H1 (cell line): ENCODE measurements around the gene BRINP3. TPM values are rescaled to one million over a fixed set of nuclear protein-coding genes. Genes with fewer than 3 reads are reported as not detected.

Source experiments
- CTCF ChIA-PET: fragments of 300-600 bp; sonication (Branson Sonifier 250); formaldehyde crosslinking; loops from one replicate; lab custom pipeline; 2021; ENCODE audit not compliant: partially characterized antibody; lab: Charles Lee
- POLR2A ChIA-PET: fragments of 300-600 bp; sonication (Branson Sonifier 250); formaldehyde crosslinking; loops from one replicate; lab custom pipeline; 2021; ENCODE audit warnings: inconsistent platforms; ENCODE audit not compliant: partially characterized antibody; lab: Charles Lee
- DNase-seq, 2 experiments: peaks; one replicate each; pipeline versions ENCODE4 v3.0.0 to v3.0.0-alpha.2; 2010 to 2022; ENCODE audit warnings: low spot score in 2 of 2, low read depth in 1 of 2, mixed read lengths in 1 of 2
- FAIRE-seq: peaks from 2 replicates; lab custom pipeline; 2011; peaks lifted over from hg19 to GRCh38; lab: Jason Lieb, UNC
- H2AFZ ChIP-seq: 2 replicates; pipeline ENCODE4 v1.8.1; 2012; ENCODE audit warnings: low read length, inconsistent platforms
- H2AK5ac ChIP-seq: 2 replicates; pipeline ENCODE4 v1.6.1; 2013; ENCODE audit warnings: low read depth, low read length
- H2BK120ac ChIP-seq: replicated peaks from 2 replicates; pipeline ENCODE3; 2013; ENCODE audit warnings: low read depth, low read length, inconsistent platforms
- H2BK12ac ChIP-seq: 2 replicates; pipeline ENCODE4 v1.6.1; 2013; ENCODE audit warnings: low read depth, low read length
- H2BK15ac ChIP-seq: 2 replicates; pipeline ENCODE4 v1.6.1; 2013; ENCODE audit warnings: low read length
- H2BK20ac ChIP-seq: 2 replicates; pipeline ENCODE4 v1.6.1; 2013; ENCODE audit warnings: low read length
- H2BK5ac ChIP-seq: 2 replicates; pipeline ENCODE4 v1.6.1; 2013; ENCODE audit warnings: low read depth, low read length
- H3K14ac ChIP-seq: 2 replicates; pipeline ENCODE4 v1.6.1; 2013; ENCODE audit warnings: inconsistent platforms; ENCODE audit not compliant: insufficient read length
- H3K18ac ChIP-seq: 2 replicates; pipeline ENCODE4 v1.6.1; 2013; ENCODE audit warnings: low read length; ENCODE audit errors: extremely low read depth
- H3K23ac ChIP-seq: 2 replicates; pipeline ENCODE4 v1.6.1; 2013; ENCODE audit warnings: inconsistent platforms; ENCODE audit not compliant: insufficient read length
- H3K23me2 ChIP-seq: 2 replicates; pipeline ENCODE4 v1.6.1; 2013; ENCODE audit warnings: low read depth, low read length
- H3K27ac ChIP-seq: 2 replicates; pipeline ENCODE4 v1.6.1; 2011; ENCODE audit warnings: low read depth, low read length, inconsistent platforms
- H3K27me3 ChIP-seq, 4 experiments: replicated peaks in 1 of 4; 1 replicate in 1 of 4; 2 replicates in 3 of 4; pipeline versions ENCODE4 v1.6.1 to v1.8.1; 2011 to 2013; ENCODE audit warnings: low read length in 3 of 4, mild to moderate bottlenecking in 3 of 4, inconsistent platforms in 2 of 4, mixed read lengths in 2 of 4, moderate library complexity in 1 of 4; ENCODE audit not compliant: control insufficient read depth in 3 of 4, insufficient read depth in 3 of 4; ENCODE audit errors: extremely low read depth in 1 of 4
- H3K36me3 ChIP-seq, 4 experiments: 2 replicates each; pipeline versions ENCODE4 v1.6.1 to v1.8.1; 2011 to 2013; ENCODE audit warnings: mild to moderate bottlenecking in 4 of 4, low read length in 3 of 4, moderate library complexity in 2 of 4, control low read depth in 1 of 4, inconsistent platforms in 1 of 4; ENCODE audit not compliant: insufficient read depth in 4 of 4, control insufficient read depth in 2 of 4
- H3K4ac ChIP-seq: replicated peaks from 2 replicates; pipeline ENCODE3; 2013; ENCODE audit warnings: low read length, low read depth, mixed read lengths, inconsistent platforms; ENCODE audit not compliant: insufficient read length
- H3K4me1 ChIP-seq, 4 experiments: replicated peaks in 1 of 4; 1 replicate in 1 of 4; 2 replicates in 3 of 4; pipeline versions ENCODE4 v1.6.1 to v1.8.1; 2011 to 2013; ENCODE audit warnings: low read length in 3 of 4, inconsistent platforms in 2 of 4, mixed read lengths in 1 of 4; ENCODE audit not compliant: insufficient read depth in 4 of 4, control insufficient read depth in 3 of 4
- H3K4me2 ChIP-seq, 2 experiments: 2 replicates each; pipeline versions ENCODE4 v1.6.1 to v1.8.1; 2011 to 2013; ENCODE audit warnings: low read depth in 2 of 2, low read length in 2 of 2, control low read depth in 1 of 2, inconsistent platforms in 1 of 2, mild to moderate bottlenecking in 1 of 2; ENCODE audit not compliant: insufficient read depth in 1 of 2
- H3K4me3 ChIP-seq, 4 experiments: fragments of 200-600, 300-600 bp in 1 of 4; sonication (generic), shearing (Covaris generic), sonication (Bioruptor Twin) in 1 of 4; 2 replicates each; pipeline versions ENCODE4 v1.5.1 to v1.8.1; 2011 to 2016; ENCODE audit warnings: low read length in 4 of 4, low read depth in 3 of 4, control low read depth in 2 of 4, inconsistent platforms in 2 of 4, mild to moderate bottlenecking in 2 of 4, mixed read lengths in 1 of 4, moderate library complexity in 1 of 4; ENCODE audit not compliant: insufficient read depth in 2 of 4; ENCODE audit errors: extremely low read depth in 1 of 4
- H3K56ac ChIP-seq: replicated peaks from 2 replicates; pipeline ENCODE3; 2013; ENCODE audit warnings: low read depth, mild to moderate bottlenecking, mixed read lengths, low read length, inconsistent platforms; ENCODE audit not compliant: insufficient read length
- H3K79me1 ChIP-seq: 2 replicates; pipeline ENCODE4 v1.6.1; 2013; ENCODE audit warnings: low read depth, low read length, control low read depth
- H3K79me2 ChIP-seq, 2 experiments: 2 replicates each; pipeline versions ENCODE4 v1.6.1 to v1.8.1; 2012 to 2013; ENCODE audit warnings: low read length in 2 of 2, mild to moderate bottlenecking in 2 of 2, inconsistent platforms in 1 of 2; ENCODE audit not compliant: insufficient read depth in 2 of 2, control insufficient read depth in 1 of 2
- H3K9ac ChIP-seq, 4 experiments: replicated peaks in 1 of 4; 1 replicate in 1 of 4; 2 replicates in 3 of 4; pipeline versions ENCODE4 v1.6.1 to v1.8.1; 2011 to 2013; ENCODE audit warnings: low read depth in 3 of 4, low read length in 3 of 4, control low read depth in 2 of 4, mild to moderate bottlenecking in 2 of 4, moderate library complexity in 2 of 4, inconsistent platforms in 1 of 4; ENCODE audit errors: extremely low read depth in 1 of 4
- H3K9me3 ChIP-seq, 2 experiments: 2 replicates each; pipeline versions ENCODE4 v1.6.1 to v1.8.1; 2012 to 2013; ENCODE audit warnings: mild to moderate bottlenecking in 2 of 2, moderate library complexity in 2 of 2, control low read depth in 1 of 2, inconsistent platforms in 1 of 2, low read depth in 1 of 2, low read length in 1 of 2, mixed read lengths in 1 of 2; ENCODE audit not compliant: insufficient read depth in 2 of 2
- H4K20me1 ChIP-seq, 2 experiments: replicated peaks in 1 of 2; 2 replicates each; pipeline versions ENCODE3 to v1.8.1; 2011 to 2013; ENCODE audit warnings: inconsistent platforms in 2 of 2, low read length in 2 of 2, mild to moderate bottlenecking in 1 of 2; ENCODE audit not compliant: insufficient read depth in 2 of 2, control insufficient read depth in 1 of 2
- H4K5ac ChIP-seq: 2 replicates; pipeline ENCODE4 v1.6.1; 2013; ENCODE audit warnings: low read length, low read depth, mixed read lengths, inconsistent platforms; ENCODE audit not compliant: insufficient read length
- H4K8ac ChIP-seq: 2 replicates; pipeline ENCODE4 v1.8.0; 2013; ENCODE audit warnings: mild to moderate bottlenecking, moderate library complexity, low read length, inconsistent platforms; ENCODE audit not compliant: insufficient read depth; ENCODE audit errors: extremely low read depth
- H4K91ac ChIP-seq: replicated peaks from 2 replicates; pipeline ENCODE3; 2013; ENCODE audit warnings: low read length, mixed read lengths, inconsistent platforms; ENCODE audit not compliant: insufficient read length
- CBX8 ChIP-seq: fragments of 300-800, 300-1000 bp; sonication (generic); IDR thresholded peaks from 2 replicates; pipeline ENCODE4 v1.7.1; 2016; ENCODE audit warnings: low read depth, low read length, borderline replicate concordance
- JUND ChIP-seq: IDR thresholded peaks from 2 replicates; pipeline ENCODE4 v1.6.1; 2011; ENCODE audit warnings: mild to moderate bottlenecking, improper control_type of control experiment, low read length
- WGBS, 2 experiments: shearing (Covaris generic) in 1 of 2; methylation state at CpG; one replicate each; pipeline versions ENCODE4 v1.1.6 to v1.1.7; 2013 to 2015; ENCODE audit warnings: low lambda C conversion rate in 2 of 2, mixed read lengths in 2 of 2, inconsistent platforms in 1 of 2, low coverage in 1 of 2, missing lambda C conversion rate in 1 of 2; ENCODE audit not compliant: insufficient replicate concordance in 2 of 2, insufficient coverage in 1 of 2, insufficient read length in 1 of 2; ENCODE audit errors: extremely low coverage in 1 of 2, missing lambda C conversion rate in 1 of 2; 5-methylcytosine and 5-hydroxymethylcytosine counted together
- polyA plus RNA-seq, 7 experiments: library from polyadenylated mRNA; depleted of rRNA in 3 of 7; stranded (reverse) in 5 of 7; unstranded in 2 of 7; fragments of >200 nt in 5 of 7; fragments of 200-250 nt in 2 of 7; gene quantifications; 1 replicate in 5 of 7; 2 replicates in 1 of 7; 4 replicates in 1 of 7; pipeline versions ENCODE4 v1.2.1 to v1.2.3, GENCODE V29; 2011 to 2013; ENCODE audit warnings: missing spikeins in 2 of 7, mixed read lengths in 2 of 7
- total RNA-seq: library from RNA; stranded (reverse); fragmentation: NEBNext Ultra II Directional; extraction: Animal tissue kit (Norgen Biotek cat#: 25700); gene quantifications from 2 replicates; pipeline ENCODE4 v1.2.1, GENCODE V29; 2021
- TF ChIP-seq, protein P1 (sequence below): IDR thresholded peaks from 2 replicates; pipeline ENCODE4 v1.6.1; 2012; ENCODE audit warnings: inconsistent platforms

BRINP3 gene
- total and polyA plus RNA-seq, 2 of the 8 experiments (the other 6 are each of a cell fraction or from before 2014, with no cell fraction given): not detected

DNA sequence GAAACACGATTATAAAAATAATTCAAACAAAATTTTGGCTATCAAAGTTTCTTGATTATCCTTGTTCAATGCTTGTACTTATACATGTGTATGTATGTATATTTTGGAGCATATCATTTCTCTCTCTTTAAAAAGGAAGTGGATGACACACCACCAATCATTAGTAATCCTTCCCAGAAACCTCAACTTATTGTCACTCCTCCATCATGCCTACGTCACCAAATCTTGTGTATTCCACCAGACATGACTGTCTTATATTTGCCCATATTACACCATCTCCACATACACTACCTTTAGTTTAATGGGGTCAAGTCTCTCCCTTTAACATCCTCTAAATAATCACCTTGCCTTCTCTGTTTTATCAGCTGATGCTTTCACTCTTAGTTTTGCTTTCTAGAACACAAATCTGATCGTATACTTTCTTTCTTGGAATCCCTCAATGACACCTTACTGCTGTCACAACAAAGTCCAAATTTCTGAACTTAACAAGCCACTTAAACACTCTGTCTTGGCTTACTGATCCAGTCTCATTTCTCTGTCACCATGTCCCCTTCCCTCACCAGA, 124.0 kb downstream of the BRINP3 start:
- CTCF ChIA-PET: interaction anchor here (0.8 kb wide), 1 partner anchor 57 kb away, joined by 3 read pairs; no protein-coding TSS in a partner anchor
- no peak overlapping the region for H3K9ac ChIP-seq
- no peaks in the 10 kb centered on the region for H3K4me1 ChIP-seq
- no peak overlapping the region for H3K23ac ChIP-seq
- DNase-seq (no peak), FAIRE-seq (no peak)
- no peak overlapping the region for H2BK120ac ChIP-seq
- 0 out of 2 replicates have a peak overlapping the region, but pooled peaks have one; percentile 53 for H2AFZ ChIP-seq
- no peak overlapping the region for H3K27ac ChIP-seq
- H4K20me1 ChIP-seq: no peaks in the 10 kb centered on the region
- H3K79me1 ChIP-seq: no peaks in the 10 kb centered on the region
- TF ChIP-seq, protein P1, sequence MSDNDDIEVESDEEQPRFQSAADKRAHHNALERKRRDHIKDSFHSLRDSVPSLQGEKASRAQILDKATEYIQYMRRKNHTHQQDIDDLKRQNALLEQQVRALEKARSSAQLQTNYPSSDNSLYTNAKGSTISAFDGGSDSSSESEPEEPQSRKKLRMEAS: no peak
- TF ChIP-seq JUND (no peak), CBX8 (no peak)
- TF ChIP-seq, all 59 proteins: peak for 0
- no peak overlapping the region for H3K4me3 ChIP-seq
- no peak overlapping the region for H2BK20ac ChIP-seq
- H4K8ac ChIP-seq: no peak overlapping the region
- no peak overlapping the region for H2BK15ac ChIP-seq
- H4K91ac ChIP-seq: no peak overlapping the region
- H3K14ac ChIP-seq: no peak overlapping the region
- H3K18ac ChIP-seq: no peak overlapping the region
- 95% methylated on average over 3 of the region's 3 CpGs; no CpG with 5 or more reads in 1 of the 2 experiments for WGBS, 2 experiments
- no peaks in the 10 kb centered on the region for H3K27me3 ChIP-seq
- POLR2A ChIA-PET: no interaction called here
- no peaks in the 10 kb centered on the region for H3K9me3 ChIP-seq
- H3K36me3 ChIP-seq: no peaks in the 10 kb centered on the region
- no peak overlapping the region for H2AK5ac ChIP-seq
- no peak overlapping the region for H3K4ac ChIP-seq
- H2BK12ac ChIP-seq: no peak overlapping the region
- H3K79me2 ChIP-seq: no peaks in the 10 kb centered on the region
- no peak overlapping the region for H2BK5ac ChIP-seq
- H3K56ac ChIP-seq: no peak overlapping the region
- no peaks in the 10 kb centered on the region for H3K23me2 ChIP-seq
- H4K5ac ChIP-seq: no peak overlapping the region
- H3K4me2 ChIP-seq: no peak overlapping the region
